Right lobe of liver (tissue), 4 donors: ENCODE measurements around the gene TSPAN8.
"Not testable (repeated sequence)": the region's sequence is repeated elsewhere in the genome, so short reads cannot be mapped to it uniquely, and the experiment has no call there.

Source experiments
- POLR2A ChIP-seq: fragments of 450-650 bp; IDR thresholded peaks from one replicate; pipeline ENCODE4 v1.6.1; 2017; ENCODE audit warnings: antibody characterized with exemption, mild to moderate bottlenecking
- TF ChIP-seq, protein P1 (sequence below), 4 donors: fragments of 200-600 bp in 3 of 4; fragments of 450-650 bp in 1 of 4; IDR thresholded peaks; one replicate each; pipeline versions ENCODE4 v1.5.1 to v1.8.0; 2016 to 2022; ENCODE audit warnings: antibody characterized with exemption in 4 of 4, mild to moderate bottlenecking in 2 of 4
- donor health status: DM: no; HTN: no; CAD: no.
- donor health status: DM: no; HTN: no; CAD: no.
- donor health status: DM: no; HTN: yes; CAD: no.

DNA sequence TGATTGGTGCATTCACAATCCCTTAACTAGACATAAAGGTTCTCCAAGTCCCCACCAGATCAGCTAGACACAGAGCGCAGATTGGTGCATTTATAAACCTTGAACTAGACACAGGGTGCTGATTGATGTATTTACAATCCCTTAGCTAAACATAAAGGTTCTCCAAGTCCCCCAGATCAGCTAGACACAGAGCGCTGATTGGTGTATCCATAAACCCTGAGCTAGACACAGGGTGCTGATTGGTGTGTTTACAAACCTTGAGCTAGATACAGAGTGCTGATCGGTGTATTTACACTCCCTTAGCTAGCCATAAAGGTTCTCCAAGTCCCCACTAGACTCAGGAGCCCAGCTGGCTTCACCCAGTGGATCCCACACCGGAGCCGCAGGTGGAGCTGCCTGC is 8.0 kb upstream of the TSPAN8 start:
- TF ChIP-seq, protein P1, sequence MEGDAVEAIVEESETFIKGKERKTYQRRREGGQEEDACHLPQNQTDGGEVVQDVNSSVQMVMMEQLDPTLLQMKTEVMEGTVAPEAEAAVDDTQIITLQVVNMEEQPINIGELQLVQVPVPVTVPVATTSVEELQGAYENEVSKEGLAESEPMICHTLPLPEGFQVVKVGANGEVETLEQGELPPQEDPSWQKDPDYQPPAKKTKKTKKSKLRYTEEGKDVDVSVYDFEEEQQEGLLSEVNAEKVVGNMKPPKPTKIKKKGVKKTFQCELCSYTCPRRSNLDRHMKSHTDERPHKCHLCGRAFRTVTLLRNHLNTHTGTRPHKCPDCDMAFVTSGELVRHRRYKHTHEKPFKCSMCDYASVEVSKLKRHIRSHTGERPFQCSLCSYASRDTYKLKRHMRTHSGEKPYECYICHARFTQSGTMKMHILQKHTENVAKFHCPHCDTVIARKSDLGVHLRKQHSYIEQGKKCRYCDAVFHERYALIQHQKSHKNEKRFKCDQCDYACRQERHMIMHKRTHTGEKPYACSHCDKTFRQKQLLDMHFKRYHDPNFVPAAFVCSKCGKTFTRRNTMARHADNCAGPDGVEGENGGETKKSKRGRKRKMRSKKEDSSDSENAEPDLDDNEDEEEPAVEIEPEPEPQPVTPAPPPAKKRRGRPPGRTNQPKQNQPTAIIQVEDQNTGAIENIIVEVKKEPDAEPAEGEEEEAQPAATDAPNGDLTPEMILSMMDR (IDR thresholded peaks at IDR 0.05): not testable (repeated sequence)
- TF ChIP-seq POLR2A: not testable (repeated sequence)
